ENCODE results near the gene PRKCB.
A peak's percentile ranks its signal among the peaks of the same experiment; 100 is the strongest.

Gene PRKCB

GRCh38 chr16:23944381-23944780 lies 108.6 kb downstream of the PRKCB start:
- no peak for DNase-seq

GRCh38 chr16:23945243-23945642 lies 109.5 kb downstream of the PRKCB start:
- no peak for DNase-seq

- no peak for DNase-seq
Observed at GRCh38 chr16:23947838-23948237, 112.1 kb downstream of the PRKCB start.

DNA sequence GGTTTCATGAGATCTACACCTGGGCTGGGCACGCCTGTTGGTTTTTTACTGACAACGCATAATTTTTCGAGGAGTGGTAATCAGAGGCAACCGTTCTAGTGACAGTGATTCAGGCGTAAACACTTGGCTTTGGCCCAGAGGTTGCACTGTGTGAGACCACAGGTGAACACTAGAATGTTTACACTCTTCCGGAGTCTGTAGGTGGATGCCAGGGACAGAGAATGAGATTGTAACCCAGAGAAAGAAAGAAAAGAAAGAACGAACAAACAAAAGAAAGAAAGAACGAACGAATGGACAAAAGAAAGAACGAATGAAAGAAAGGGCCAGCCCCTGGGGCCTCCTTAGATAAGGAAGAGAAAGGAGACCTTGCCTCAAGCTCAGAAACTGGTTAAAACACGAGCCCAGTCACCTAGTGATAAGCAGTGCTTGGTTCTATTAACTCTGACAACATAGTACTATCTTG lies 113.2 kb downstream of the PRKCB start:
- DNase-seq: peak in 2 of 4 experiments; percentile 16 to 27

- peak in 3 of 4 experiments; percentile 11 to 65 (median 56) for DNase-seq
Observed at GRCh38 chr16:23949630-23950290, 114.0 kb downstream of the PRKCB start.

GRCh38 chr16:23950291-23950894 lies 114.6 kb downstream of the PRKCB start:
- DNase-seq: no peak

GRCh38 chr16:23950898-23951297 lies 115.1 kb downstream of the PRKCB start:
- no peak for DNase-seq

- DNase-seq: no peak
Observed at GRCh38 chr16:23952128-23952970, 116.6 kb downstream of the PRKCB start.

DNA sequence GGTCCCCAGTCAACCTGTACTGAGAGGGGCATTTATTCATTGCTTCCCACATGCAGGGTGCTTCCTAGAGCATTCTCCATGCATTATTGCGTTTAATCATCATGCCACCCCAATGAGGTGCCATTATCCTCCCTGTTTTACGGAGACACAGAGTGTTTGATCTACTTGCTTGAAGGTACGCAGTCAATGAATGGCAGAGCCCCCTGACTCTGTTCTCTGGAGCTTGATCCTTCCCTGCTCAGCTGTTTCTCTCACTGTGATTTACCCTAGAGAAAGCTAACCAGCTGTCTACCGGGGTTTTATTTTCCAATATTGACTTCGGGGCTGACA lies 117.2 kb downstream of the PRKCB start:
- no peak for DNase-seq

GRCh38 chr16:23953476-23953875 lies 117.7 kb downstream of the PRKCB start:
- DNase-seq: no peak

- DNase-seq: no peak
Observed at GRCh38 chr16:23955088-23955487, 119.3 kb downstream of the PRKCB start.

DNA sequence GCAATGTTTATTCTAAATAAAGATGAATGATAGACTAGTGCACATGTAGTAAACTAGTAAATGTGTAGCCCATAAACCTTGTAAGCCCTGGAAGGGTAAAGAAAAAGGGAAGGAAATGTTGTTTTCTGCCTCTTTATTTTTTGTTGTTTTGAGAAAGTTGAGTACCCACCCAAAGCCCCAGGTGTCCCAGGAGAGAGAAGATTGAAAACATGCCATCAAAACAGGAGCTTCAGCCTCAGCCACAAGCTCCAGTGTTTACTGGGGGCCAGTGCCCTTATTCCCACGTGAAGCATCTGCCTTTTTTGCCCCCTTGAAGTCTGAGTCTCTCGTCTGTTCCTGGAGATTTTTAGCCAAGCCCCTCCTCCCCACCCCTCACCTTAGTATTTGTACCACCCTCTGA lies 121.5 kb downstream of the PRKCB start:
- DNase-seq: no peak

- DNase-seq: no peak
Observed at GRCh38 chr16:23959072-23959751, 123.4 kb downstream of the PRKCB start.

- no peak for DNase-seq
Observed at GRCh38 chr16:23959752-23960072, 123.9 kb downstream of the PRKCB start.

GRCh38 chr16:23960081-23960885 lies 124.5 kb downstream of the PRKCB start:
- no peak for DNase-seq

- no peak for DNase-seq
Observed at GRCh38 chr16:23962001-23962400, 126.2 kb downstream of the PRKCB start.

GRCh38 chr16:23964136-23964535 lies 128.4 kb downstream of the PRKCB start:
- no peak for DNase-seq

GRCh38 chr16:23965137-23965733 lies 129.5 kb downstream of the PRKCB start:
- DNase-seq: no peak

- no peak for DNase-seq
Observed at GRCh38 chr16:23966597-23967394, 131.0 kb downstream of the PRKCB start.

GRCh38 chr16:23967775-23968174 lies 132.0 kb downstream of the PRKCB start:
- DNase-seq: no peak

GRCh38 chr16:23968176-23968575 lies 132.4 kb downstream of the PRKCB start:
- DNase-seq: no peak
